Right lobe of liver (tissue), 6 donors: Measurements from ENCODE around the gene RRAS2. TPM values are rescaled to one million over a fixed set of nuclear protein-coding genes. Genes with fewer than 3 reads are reported as not detected.
"Not testable (repeated sequence)": the region's sequence is repeated elsewhere in the genome, so short reads cannot be mapped to it uniquely, and the experiment has no call there.

Experiments
- ATAC-seq, 4 donors: fragments of 200-7000 bp; cut with Tn5 transposase; one replicate each; pipeline ENCODE4 v1.9.1; 2020; ENCODE audit warnings: mild to moderate bottlenecking in 4 of 4, moderate library complexity in 4 of 4
- DNase-seq, 3 donors: peaks; one replicate each; pipeline ENCODE4 v3.0.0-alpha.2; 2020
- H3K27ac ChIP-seq, 3 donors: fragments of 200-600 bp; one replicate each; pipeline ENCODE4 v1.8.0; 2022
- H3K27me3 ChIP-seq, 2 donors: fragments of 200-600 bp; one replicate each; pipeline ENCODE4 v1.8.0; 2022
- H3K36me3 ChIP-seq, 4 donors: fragments of 200-600 bp; sonication (generic) in 1 of 4; one replicate each; pipeline versions ENCODE4 v1.5.1 to v1.8.0; 2017 to 2022; ENCODE audit warnings: control low read depth in 1 of 4
- H3K4me1 ChIP-seq, 4 donors: fragments of 200-600 bp; sonication (generic) in 1 of 4; one replicate each; pipeline versions ENCODE4 v1.5.1 to v1.8.0; 2017 to 2022; ENCODE audit warnings: control low read depth in 1 of 4
- H3K4me3 ChIP-seq, 3 donors: fragments of 200-600 bp; one replicate each; pipeline ENCODE4 v1.8.0; 2022
- H3K9me3 ChIP-seq, 4 donors: fragments of 200-600 bp; sonication (generic) in 1 of 4; one replicate each; pipeline versions ENCODE4 v1.5.1 to v1.8.0; 2017 to 2022; ENCODE audit warnings: control low read depth in 1 of 4
- POLR2A ChIP-seq: fragments of 450-650 bp; IDR thresholded peaks from one replicate; pipeline ENCODE4 v1.6.1; 2017; ENCODE audit warnings: antibody characterized with exemption, mild to moderate bottlenecking
- WGBS: methylation state at CpG from one replicate; pipeline ENCODE4 v1.1.6; 2018; ENCODE audit warnings: low coverage, low lambda C conversion rate; ENCODE audit not compliant: insufficient coverage; ENCODE audit errors: missing lambda C conversion rate; 5-methylcytosine and 5-hydroxymethylcytosine counted together
- intact Hi-C, 2 donors: fragments of 100-400 bp; cut with DNase I; formaldehyde crosslinking; loops; one replicate each; pipeline versions ENCODE4 v1.11.2 to v1.14.1; 2022
- total RNA-seq, 6 experiments: library from RNA; depleted of rRNA in 2 of 6; stranded (reverse); fragments of >200 nt in 2 of 6; fragmentation: NEBNext Ultra II Directional in 3 of 6; extraction: Animal tissue kit (Norgen Biotek cat#: 25700) in 3 of 6; gene quantifications; one replicate each; pipeline versions ENCODE4 v1.1.0 to v1.2.4, GENCODE V29; 2016 to 2023
- TF ChIP-seq, protein P1 (sequence below), 4 donors: fragments of 200-600 bp in 3 of 4; fragments of 450-650 bp in 1 of 4; IDR thresholded peaks; one replicate each; pipeline versions ENCODE4 v1.5.1 to v1.8.0; 2016 to 2022; ENCODE audit warnings: antibody characterized with exemption in 4 of 4, mild to moderate bottlenecking in 2 of 4
- donor health status: DM: no; HTN: yes; CAD: no.
- donor health status: DM: no; HTN: no; CAD: no.
- donor health status: DM: no; HTN: no; CAD: no.
- donor health status: DM: no; HTN: yes; CAD: no.
- donor health status: DM: no; HTN: yes; CAD: no.

Gene RRAS2
- total RNA-seq, 6 experiments from 2014 or later, result 21.0 to 44.8 (median 31.1) TPM

DNA sequence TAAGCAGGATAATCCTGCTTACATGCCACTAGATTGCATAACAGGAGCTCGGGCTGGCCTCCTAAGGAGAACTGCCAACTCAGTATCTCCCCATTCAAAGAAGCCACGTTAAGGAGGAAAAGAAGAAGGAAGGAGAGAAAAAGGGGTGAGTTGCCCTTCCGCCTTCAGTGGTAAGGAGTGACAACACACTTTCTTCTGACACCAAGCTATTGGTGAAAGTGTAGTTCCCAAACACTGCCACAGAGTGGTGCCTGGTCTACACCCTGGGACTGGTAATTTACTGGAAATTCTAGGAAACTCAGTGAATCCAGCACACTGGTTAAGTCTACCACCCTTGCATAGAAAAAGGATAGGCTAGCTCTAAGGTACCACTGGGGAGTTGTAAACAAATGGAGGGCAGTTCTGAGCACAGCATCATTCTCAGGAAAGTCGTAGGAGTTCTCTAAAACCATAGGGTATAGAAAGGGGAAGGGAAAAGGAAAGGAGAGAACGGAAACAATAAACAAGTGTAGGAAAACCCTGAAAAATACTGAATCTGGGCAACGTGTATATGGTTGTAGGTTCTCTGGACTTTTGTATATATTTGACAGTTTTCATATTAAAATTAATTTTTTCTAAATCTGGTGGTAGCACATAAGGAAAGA is 58.2 kb downstream of the RRAS2 start:
- TF ChIP-seq, protein P1, sequence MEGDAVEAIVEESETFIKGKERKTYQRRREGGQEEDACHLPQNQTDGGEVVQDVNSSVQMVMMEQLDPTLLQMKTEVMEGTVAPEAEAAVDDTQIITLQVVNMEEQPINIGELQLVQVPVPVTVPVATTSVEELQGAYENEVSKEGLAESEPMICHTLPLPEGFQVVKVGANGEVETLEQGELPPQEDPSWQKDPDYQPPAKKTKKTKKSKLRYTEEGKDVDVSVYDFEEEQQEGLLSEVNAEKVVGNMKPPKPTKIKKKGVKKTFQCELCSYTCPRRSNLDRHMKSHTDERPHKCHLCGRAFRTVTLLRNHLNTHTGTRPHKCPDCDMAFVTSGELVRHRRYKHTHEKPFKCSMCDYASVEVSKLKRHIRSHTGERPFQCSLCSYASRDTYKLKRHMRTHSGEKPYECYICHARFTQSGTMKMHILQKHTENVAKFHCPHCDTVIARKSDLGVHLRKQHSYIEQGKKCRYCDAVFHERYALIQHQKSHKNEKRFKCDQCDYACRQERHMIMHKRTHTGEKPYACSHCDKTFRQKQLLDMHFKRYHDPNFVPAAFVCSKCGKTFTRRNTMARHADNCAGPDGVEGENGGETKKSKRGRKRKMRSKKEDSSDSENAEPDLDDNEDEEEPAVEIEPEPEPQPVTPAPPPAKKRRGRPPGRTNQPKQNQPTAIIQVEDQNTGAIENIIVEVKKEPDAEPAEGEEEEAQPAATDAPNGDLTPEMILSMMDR (IDR thresholded peaks at IDR 0.05), result peak; percentile 72 to 90 (median 82)
- no peak for TF ChIP-seq POLR2A
- no peaks in the 10 kb centered on the region for H3K36me3 ChIP-seq
- no peaks in the 10 kb centered on the region for H3K27me3 ChIP-seq
- DNase-seq (peak in 2 of 3 donors; percentile 27 to 54), ATAC-seq (peak; percentile 94 to 98 (median 97))
- peaks cover 0 to 4% (median 0%) of the 10 kb centered on the region in 4 donors for H3K4me1 ChIP-seq
- intact Hi-C loops, result loop anchor here in 1 of 2 donors (10.0 kb wide), 2 partner anchors 114 to 154 kb away; no protein-coding TSS in a partner anchor
- H3K4me3 ChIP-seq, result no peak overlapping the region
- no peaks in the 10 kb centered on the region for H3K9me3 ChIP-seq
- 21% methylated on average over 6 of the region's 6 CpGs for WGBS
- no peak overlapping the region for H3K27ac ChIP-seq

DNA sequence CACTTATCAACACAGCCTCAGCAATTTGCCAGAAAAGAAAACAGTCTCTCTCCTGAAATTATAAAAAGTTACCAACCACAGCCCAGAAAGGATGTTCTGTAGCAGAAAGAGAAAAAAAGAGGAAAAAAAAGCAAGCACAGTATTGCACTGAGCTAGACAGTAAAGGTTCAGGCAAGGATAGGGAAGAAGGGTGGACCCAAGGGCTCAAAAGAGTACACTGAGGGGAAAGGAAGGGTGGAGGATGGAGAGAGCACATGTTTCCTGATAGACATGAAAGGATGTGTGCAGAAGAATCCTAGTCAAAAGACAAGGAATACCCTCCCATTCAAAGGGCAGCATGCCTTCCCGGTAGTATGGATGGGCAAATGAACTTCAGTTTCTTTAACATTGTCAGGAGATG is 59.1 kb downstream of the RRAS2 start:
- no peak for ATAC-seq
- intact Hi-C loops, result loop anchor here in 1 of 2 donors (10.0 kb wide), 2 partner anchors 115 to 155 kb away; no protein-coding TSS in a partner anchor
- TF ChIP-seq, protein P1 (IDR thresholded peaks at IDR 0.05), result no peak
- Histone ChIP-seq H3K27me3 (no peaks in the 10 kb centered on the region), H3K4me1 (peaks cover 0 to 4% (median 0%) of the 10 kb centered on the region in 4 donors), H3K4me3 (no peak overlapping the region), H3K36me3 (no peaks in the 10 kb centered on the region), H3K9me3 (no peaks in the 10 kb centered on the region), H3K27ac (no peak overlapping the region)
- no peak for DNase-seq
- WGBS, result no CpG with 5 or more reads among the region's 1 CpG

DNA sequence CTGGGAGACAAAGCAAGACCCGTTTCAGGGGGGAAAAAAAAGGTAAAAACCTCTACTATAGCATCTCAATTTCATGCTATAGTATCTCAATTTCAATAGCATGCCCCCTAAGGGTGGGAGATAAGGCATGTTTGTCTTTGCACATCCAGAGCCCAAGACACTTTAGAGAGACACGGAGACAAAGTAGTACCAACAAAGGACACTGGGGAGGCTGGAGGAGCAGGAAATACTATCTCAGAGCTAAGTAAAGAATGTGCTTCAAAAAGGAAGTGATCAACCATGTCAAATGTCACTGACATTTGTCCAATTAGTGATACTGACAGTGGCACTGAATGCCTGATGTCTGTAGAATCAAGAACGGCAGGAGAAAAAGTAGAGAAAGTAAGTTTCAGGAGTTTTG is 68.6 kb downstream of the RRAS2 start:
- Histone ChIP-seq H3K36me3 (peaks cover 0 to 8% (median 0%) of the 10 kb centered on the region in 4 donors), H3K4me3 (no peak overlapping the region), H3K27me3 (no peaks in the 10 kb centered on the region), H3K9me3 (no peaks in the 10 kb centered on the region), H3K4me1 (peaks cover 0 to 4% (median 0%) of the 10 kb centered on the region in 4 donors), H3K27ac (no peak overlapping the region)
- WGBS, result 63% methylated on average over 3 of the region's 3 CpGs
- ATAC-seq (no peak), DNase-seq (no peak)
- TF ChIP-seq, protein P1 (IDR thresholded peaks at IDR 0.05), result no peak
- no peak for TF ChIP-seq POLR2A
- intact Hi-C loops, result no loop called here

DNA sequence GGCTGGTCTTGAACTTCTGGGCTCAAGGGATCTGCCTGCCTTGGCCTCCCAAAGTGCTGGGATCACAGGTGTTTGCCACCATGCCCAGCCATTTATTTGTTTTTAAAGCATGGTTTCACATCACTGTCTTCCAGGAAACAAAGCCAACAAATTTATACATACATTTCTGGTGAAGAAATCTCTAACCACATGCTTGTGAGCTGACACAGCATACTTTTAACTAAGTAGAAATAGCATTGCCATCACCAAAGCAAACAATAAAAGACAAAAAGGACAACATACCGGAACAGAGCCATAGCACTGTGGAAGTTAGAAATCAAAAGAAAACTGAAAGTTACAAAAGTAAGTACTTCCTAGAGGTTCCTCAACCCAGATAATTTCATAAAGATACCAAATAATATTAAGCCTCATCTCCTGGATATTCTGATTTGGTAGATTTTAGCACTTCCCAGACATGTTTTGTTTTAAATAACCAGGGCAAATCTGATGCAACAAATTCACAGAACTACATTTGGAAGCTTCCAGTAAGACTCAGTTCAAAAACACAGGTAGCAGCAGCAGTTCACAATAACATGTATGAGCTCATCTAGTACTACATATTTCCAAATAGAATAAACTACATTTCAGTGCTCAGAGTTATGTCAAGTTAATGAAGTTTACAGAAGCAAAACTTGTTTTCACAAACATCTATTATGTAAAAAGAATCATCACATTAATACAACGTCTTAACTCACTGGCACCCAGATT is 70.6 kb downstream of the RRAS2 start:
- DNase-seq (no peak), ATAC-seq (peak; percentile 29 to 92 (median 78))
- Histone ChIP-seq H3K27ac (peak overlapping the region in 2 of 3 donors; percentile 41 to 44), H3K36me3 (peaks cover 0 to 4% (median 0%) of the 10 kb centered on the region in 4 donors), H3K27me3 (no peaks in the 10 kb centered on the region), H3K4me3 (no peak overlapping the region), H3K9me3 (no peaks in the 10 kb centered on the region), H3K4me1 (peaks cover 0 to 4% (median 0%) of the 10 kb centered on the region in 4 donors)
- TF ChIP-seq POLR2A, result no peak
- TF ChIP-seq, protein P1 (IDR thresholded peaks at IDR 0.05), result no peak
- intact Hi-C loops, result no loop called here
- 54% methylated on average over 2 of the region's 2 CpGs for WGBS

DNA sequence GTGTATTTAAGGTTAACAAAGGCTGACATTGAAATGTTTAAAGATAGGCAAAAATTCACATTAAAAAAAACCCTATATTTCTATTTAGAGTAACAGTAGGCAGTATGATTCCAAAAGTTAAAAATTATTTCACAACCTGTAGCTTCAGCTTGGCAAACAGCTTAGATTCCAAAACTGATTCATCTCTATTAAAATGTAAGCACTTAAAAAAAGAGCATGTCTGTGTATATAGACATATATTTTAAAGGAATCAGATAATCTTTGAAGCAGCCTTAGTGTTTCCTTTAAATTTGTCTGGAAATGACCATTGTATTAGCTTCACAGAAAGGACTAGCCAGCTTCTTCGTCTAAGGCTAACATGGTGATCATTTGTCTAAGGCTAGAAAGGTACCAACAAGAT is 80.1 kb downstream of the RRAS2 start:
- H3K27ac ChIP-seq, H3K27me3 ChIP-seq, intact Hi-C loops, H3K36me3 ChIP-seq, H3K9me3 ChIP-seq, H3K4me3 ChIP-seq, ATAC-seq, DNase-seq, H3K4me1 ChIP-seq: not testable (repeated sequence)
- 93% methylated on average over 1 of the region's 1 CpG for WGBS
